ENCODE measurements around the gene KCNIP4.

- TF ChIP-seq CTCF (IDR thresholded peaks at IDR 0.05; ENCODE audit: insufficient read depth, low read length) (no peak), POLR2AphosphoS5 (IDR thresholded peaks at IDR 0.05; ENCODE audit: low read depth) (no peak)
Measured at GRCh38 chr4:21775703-21776102, 172.9 kb downstream of the KCNIP4 start.

Data from HL-60 (cell line).